ENCODE measurements around the gene GOLGA6A. TPM values are rescaled to one million over a fixed set of nuclear protein-coding genes. Genes with fewer than 3 reads are reported as not detected.
"Not testable (repeated sequence)": the region's sequence is repeated elsewhere in the genome, so short reads cannot be mapped to it uniquely, and the experiment has no call there.

The GOLGA6A gene
- total and polyA plus RNA-seq, 7 donors, result 0.08 to 1.1 (median 0.16) TPM; not detected in 4

DNA sequence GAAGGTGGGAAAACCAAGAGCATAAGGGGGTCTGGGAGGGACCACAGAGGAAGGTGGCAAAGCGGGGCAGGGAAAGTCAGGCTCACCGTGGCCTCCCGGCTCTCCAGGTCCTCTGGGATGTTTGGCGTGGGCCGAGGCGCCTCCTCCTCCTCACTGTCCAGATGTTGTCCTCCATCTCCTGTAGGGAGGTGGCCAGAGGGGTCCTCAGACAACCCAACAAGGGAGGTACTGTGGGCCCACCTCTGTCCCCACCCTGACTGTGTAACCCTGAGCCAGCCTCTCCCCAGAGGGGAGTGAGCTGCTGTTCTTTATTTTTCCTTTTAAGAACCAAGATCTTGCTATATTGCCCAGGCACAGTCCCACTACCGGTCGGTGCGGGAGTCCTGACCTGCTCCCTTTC, 10.2 kb downstream of the GOLGA6A start:
- no CpG with 5 or more reads among the region's 9 CpGs for WGBS, 3 donors
- intact Hi-C loops (cut with DNase I), result not testable (repeated sequence)

DNA sequence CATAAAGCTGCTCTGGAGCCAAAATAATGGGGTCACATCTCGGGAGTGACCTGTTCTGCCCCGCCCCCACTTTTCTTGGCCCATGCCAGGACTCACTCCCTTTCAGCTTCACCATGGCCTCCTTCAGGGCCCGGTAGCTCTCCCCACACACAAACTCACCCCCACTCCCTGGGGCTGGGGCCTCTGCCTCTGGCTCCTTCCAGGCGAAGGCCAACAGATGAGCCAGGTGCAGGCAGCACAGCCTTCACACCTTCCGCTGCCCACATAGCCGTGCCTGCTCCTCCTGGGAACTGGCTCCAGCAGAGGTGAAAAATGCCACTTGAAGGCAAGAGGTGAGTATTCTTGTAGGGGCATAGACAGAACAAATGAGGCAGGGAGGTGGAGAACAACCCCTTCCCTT, 10.7 kb downstream of the GOLGA6A start:
- DNase-seq; H3K4me3 ChIP-seq; H3K36me3 ChIP-seq (ENCODE audit: insufficient read depth in 1 of 2, low read depth in 1 of 2); H3K4me1 ChIP-seq; H3K27me3 ChIP-seq (ENCODE audit: insufficient read depth in 3 of 3, low read length in 2 of 3); H3K27ac ChIP-seq; ATAC-seq; intact Hi-C loops (cut with DNase I); H3K9me3 ChIP-seq: not testable (repeated sequence)
- WGBS, 3 donors, result 80 to 89% (median 86%) methylated on average over 4 of the region's 6 CpGs

More for the DNA sequence above, 10.2 kb downstream of the GOLGA6A start:
- not testable (repeated sequence) for H3K36me3 ChIP-seq (ENCODE audit: insufficient read depth in 1 of 2, low read depth in 1 of 2); H3K4me1 ChIP-seq; H3K4me3 ChIP-seq; H3K27ac ChIP-seq; ATAC-seq; H3K9me3 ChIP-seq; H3K27me3 ChIP-seq (ENCODE audit: insufficient read depth in 3 of 3, low read length in 2 of 3); DNase-seq

- intact Hi-C loops (cut with DNase I); H3K27me3 ChIP-seq (ENCODE audit: insufficient read depth in 3 of 3, low read length in 2 of 3); H3K36me3 ChIP-seq (ENCODE audit: insufficient read depth in 1 of 2, low read depth in 1 of 2); H3K9me3 ChIP-seq; H3K4me1 ChIP-seq; H3K27ac ChIP-seq; H3K4me3 ChIP-seq: not testable (repeated sequence)
- ATAC-seq, result peak; percentile 49 to 75 (median 54)
- WGBS, 3 donors, result 24 to 34% (median 28%) methylated on average over 5 to 7 of the region's 13 CpGs
- DNase-seq, result peak in 1 of 2 donors; percentile 46
- TF ChIP-seq CTCF (IDR thresholded peaks at IDR 0.05), result peak; percentile 51
Observed at GRCh38 chr15:74065684-74066411, 16.5 kb downstream of the GOLGA6A start.

DNA sequence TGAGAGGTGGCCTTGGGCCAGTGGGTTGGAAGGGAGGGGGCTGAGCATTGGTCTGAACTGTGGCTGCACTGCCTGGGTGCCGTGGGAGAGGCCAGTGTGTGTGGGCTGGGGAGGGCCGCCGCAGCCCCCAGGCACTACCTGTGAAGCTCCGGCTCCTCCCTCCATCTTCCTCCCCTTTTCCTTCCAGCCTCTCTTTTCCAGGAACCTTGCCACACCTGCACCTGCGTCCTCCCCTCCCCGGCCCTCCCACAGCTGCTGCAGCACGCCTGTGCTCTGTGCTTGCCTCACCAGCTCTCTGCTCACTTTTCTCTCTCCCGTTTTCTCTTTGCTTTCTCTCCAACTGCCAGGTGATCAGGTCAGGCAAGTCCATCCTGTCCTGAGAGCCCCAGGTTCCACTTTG, 17.5 kb downstream of the GOLGA6A start:
- not testable (repeated sequence) for DNase-seq

DNA sequence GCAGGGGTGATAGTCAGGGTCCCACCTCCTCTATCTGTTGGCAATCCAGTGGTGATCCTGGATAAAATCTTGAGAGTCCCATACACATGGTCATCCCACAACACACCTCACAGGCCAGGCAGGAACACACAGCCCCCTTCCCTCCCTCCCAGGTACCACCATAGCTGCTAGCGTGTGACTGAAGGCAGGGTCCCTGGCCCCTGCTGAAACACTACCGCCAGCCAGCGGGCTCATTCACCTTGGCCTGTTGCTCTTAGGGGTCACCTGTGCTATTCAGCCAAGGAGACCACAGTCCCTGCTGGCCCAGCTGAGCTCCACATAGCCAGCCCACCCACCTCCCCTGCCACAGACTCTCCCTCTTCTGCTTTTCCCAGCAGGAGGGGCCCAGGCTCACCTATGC, 18.2 kb downstream of the GOLGA6A start:
- WGBS, 3 donors, result 93 to 100% (median 94%) methylated on average over 3 of the region's 3 CpGs
- H3K4me3 ChIP-seq; DNase-seq; H3K9me3 ChIP-seq; H3K36me3 ChIP-seq (ENCODE audit: insufficient read depth in 1 of 2, low read depth in 1 of 2); H3K4me1 ChIP-seq; H3K27ac ChIP-seq; H3K27me3 ChIP-seq (ENCODE audit: insufficient read depth in 3 of 3, low read length in 2 of 3); ATAC-seq: not testable (repeated sequence)
- intact Hi-C loops (cut with DNase I), result loop anchor here in 1 of 2 donors (5.0 kb wide), 1 partner anchor 243 kb away; no protein-coding TSS in a partner anchor

More for the DNA sequence above, 17.5 kb downstream of the GOLGA6A start:
- H3K27ac ChIP-seq; ATAC-seq; H3K4me3 ChIP-seq; H3K4me1 ChIP-seq; H3K27me3 ChIP-seq (ENCODE audit: insufficient read depth in 3 of 3, low read length in 2 of 3); H3K9me3 ChIP-seq; H3K36me3 ChIP-seq (ENCODE audit: insufficient read depth in 1 of 2, low read depth in 1 of 2): not testable (repeated sequence)
- intact Hi-C loops (cut with DNase I), result loop anchor here in 1 of 2 donors (5.0 kb wide), 1 partner anchor 242 kb away; no protein-coding TSS in a partner anchor
- WGBS, 3 donors, result 81 to 86% (median 84%) methylated on average over 6 to 8 of the region's 8 CpGs

DNA sequence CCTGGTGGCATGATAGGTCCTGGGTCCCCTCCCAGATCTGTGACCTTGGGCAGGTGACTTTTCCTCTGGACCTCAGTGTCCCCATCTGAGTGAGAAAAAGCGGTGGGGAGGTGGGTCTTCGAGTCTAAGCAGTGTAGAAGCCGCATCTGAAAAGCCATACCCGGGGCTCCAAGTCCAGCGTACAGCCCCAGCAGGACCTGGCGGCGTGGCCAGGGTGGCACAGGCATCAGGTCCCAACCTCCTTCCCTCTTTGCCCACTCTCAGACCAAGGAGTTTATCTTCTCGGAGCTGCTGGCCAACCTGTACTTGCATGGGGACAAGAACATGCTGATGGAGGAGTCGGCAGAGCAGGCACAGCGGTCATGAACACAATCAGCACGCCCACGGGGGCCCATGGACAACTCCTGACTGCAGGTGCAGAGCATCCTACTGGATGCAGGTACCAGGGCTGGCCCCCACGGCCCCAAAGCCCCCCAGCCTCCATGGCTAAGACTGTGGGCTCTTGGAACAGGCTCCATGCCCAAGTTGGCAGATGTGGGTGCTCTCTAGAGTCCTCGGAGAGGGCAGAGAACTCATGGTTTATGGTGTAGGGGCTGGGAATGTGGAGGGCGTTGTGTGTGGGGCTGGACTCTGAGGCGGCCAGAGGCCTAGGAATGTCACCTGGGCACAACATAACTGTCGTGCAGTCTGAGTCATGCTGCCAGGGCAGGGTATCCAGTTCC, 18.8 kb downstream of the GOLGA6A start:
- intact Hi-C loops (cut with DNase I), result loop anchor here in 1 of 2 donors (5.0 kb wide), 1 partner anchor 244 kb away; no protein-coding TSS in a partner anchor
- not testable (repeated sequence) for H3K9me3 ChIP-seq; H3K36me3 ChIP-seq (ENCODE audit: insufficient read depth in 1 of 2, low read depth in 1 of 2); H3K27ac ChIP-seq; H3K4me3 ChIP-seq; DNase-seq; H3K4me1 ChIP-seq; H3K27me3 ChIP-seq (ENCODE audit: insufficient read depth in 3 of 3, low read length in 2 of 3)
- 70 to 82% (median 76%) methylated on average over 8 to 10 of the region's 17 CpGs for WGBS, 3 donors
- ATAC-seq, result peak in 1 of 4 donors; percentile 27

GRCh38 chr15:74062671-74063070, 19.7 kb downstream of the GOLGA6A start:
- Histone ChIP-seq H3K27me3 (ENCODE audit: insufficient read depth in 3 of 3, low read length in 2 of 3) (no peaks in the 10 kb centered on the region), H3K4me3 (no peak overlapping the region), H3K4me1 (no peaks in the 10 kb centered on the region), H3K9me3 (no peaks in the 10 kb centered on the region), H3K36me3 (ENCODE audit: insufficient read depth in 1 of 2, low read depth in 1 of 2) (no peaks in the 10 kb centered on the region), H3K27ac (no peak overlapping the region)
- intact Hi-C loops (cut with DNase I), result loop anchor here in 1 of 2 donors (5.0 kb wide), 1 partner anchor 245 kb away; no protein-coding TSS in a partner anchor
- WGBS, 3 donors, result 82 to 87% (median 83%) methylated on average over 7 of the region's 7 CpGs
- ATAC-seq (no peak), DNase-seq (no peak)
- no peak for TF ChIP-seq CTCF (IDR thresholded peaks at IDR 0.05)

Measured in psoas muscle (tissue), 8 donors.